ENCODE measurements around the gene NIT1. TPM values are rescaled to one million over a fixed set of nuclear protein-coding genes. Genes with fewer than 3 reads are reported as not detected.

NIT1 gene
- total RNA-seq, 1 experiment from 2014 or later: 39.6 TPM

- Histone ChIP-seq H3K27me3 (ENCODE audit: insufficient read depth, low read length) (no peaks in the 10 kb centered on the region), H2AFZ (ENCODE audit: low read length) (no peak overlapping the region), H2BK20ac (ENCODE audit: low read depth, low read length, poor library complexity, severe bottlenecking) (no peak overlapping the region), H3K4me2 (ENCODE audit: insufficient read depth, insufficient read length, low read length) (no peak overlapping the region), H3K14ac (ENCODE audit: insufficient read depth, low read length) (no peak overlapping the region), H3K23ac (ENCODE audit: insufficient read length, low read depth, low read length) (no peak overlapping the region), H3K23me2 (ENCODE audit: insufficient read length, low read depth, low read length, poor library complexity, severe bottlenecking) (peaks cover 11% of the 10 kb centered on the region), H2AK5ac (ENCODE audit: insufficient read length, low read length) (no peak overlapping the region), H3K18ac (ENCODE audit: insufficient read length, low read depth, low read length) (no peak overlapping the region), H3K79me2 (ENCODE audit: insufficient read depth, low read length) (no peaks in the 10 kb centered on the region), H3K79me1 (ENCODE audit: insufficient read depth, low read depth, low read length, poor library complexity, severe bottlenecking) (no peaks in the 10 kb centered on the region), H4K8ac (replicated peaks; ENCODE audit: insufficient read length, low read depth, low read length) (no peak overlapping the region), H2BK12ac (ENCODE audit: insufficient read length, low read depth, low read length) (no peak overlapping the region), H3K27ac (ENCODE audit: insufficient read length, low read depth, low read length) (no peak overlapping the region), H3K4me1 (ENCODE audit: insufficient read depth, low read length) (no peaks in the 10 kb centered on the region), H2BK5ac (ENCODE audit: insufficient read length, low read length) (no peak overlapping the region), H2BK15ac (ENCODE audit: low read depth, low read length) (no peak overlapping the region), H4K91ac (ENCODE audit: insufficient read length, low read depth, low read length) (no peak overlapping the region), H3K56ac (ENCODE audit: insufficient read length, low read depth, low read length) (no peak overlapping the region), H3K9ac (ENCODE audit: extremely low read depth, insufficient read length, low read length) (no peak overlapping the region), H2BK120ac (ENCODE audit: low read depth, low read length, poor library complexity, severe bottlenecking) (no peak overlapping the region), H4K5ac (ENCODE audit: insufficient read length, low read depth, low read length) (no peak overlapping the region), H3K9me3 (ENCODE audit: control insufficient read depth, low read depth, low read length) (no peaks in the 10 kb centered on the region), H4K20me1 (ENCODE audit: control insufficient read depth, insufficient read depth, insufficient read length) (no peaks in the 10 kb centered on the region), H3K4ac (ENCODE audit: low read depth, low read length) (no peak overlapping the region), H3T11ph (ENCODE audit: low read length) (no peak overlapping the region)
- Mint-ChIP-seq H3K4me1 (peaks cover 26 to 29% of the 10 kb centered on the region in 2 experiments), H3K27ac (no peak overlapping the region), H3K9me3 (no peaks in the 10 kb centered on the region), H3K4me3 (no peak overlapping the region), H3K36me3 (ENCODE audit: insufficient read depth in 1 of 3, low read depth in 3 of 3) (peaks cover 29 to 67% (median 56%) of the 10 kb centered on the region in 3 experiments), H3K27me3 (ENCODE audit: low read depth) (no peaks in the 10 kb centered on the region; the same call in 1 of the 2 replicates)
- DNase-seq: no peak
- no CpG with 5 or more reads among the region's 5 CpGs for WGBS (ENCODE audit: extremely low coverage, insufficient read length, low lambda C conversion rate)
- TF ChIP-seq CTCF (conservative IDR thresholded peaks at IDR 0.05): no peak
Observed at GRCh38 chr1:161161652-161162051, 43.7 kb downstream of the NIT1 start.
